GM12878 (cell line): ENCODE data around the gene NAA15. TPM values are rescaled to one million over a fixed set of nuclear protein-coding genes. Genes with fewer than 3 reads are reported as not detected.

Experiments
- ATAC-seq: fragments of 200-7000 bp; cut with Tn5 transposase; 3 replicates; pipeline ENCODE4 v1.9.1; 2020; ENCODE audit warnings: mild to moderate bottlenecking, moderate library complexity
- BruUV-seq: library from RNA; stranded (reverse); fragments of 400-500 nt; replicated peaks from 2 replicates; lab custom pipeline; 2021; lab: Mats Ljungman, UMichigan
- CTCF ChIA-PET: fragments of 300-600 bp; sonication (Branson Sonifier 250); formaldehyde crosslinking; extraction: SDS; loops from one replicate; lab custom pipeline; 2021; ENCODE audit warnings: inconsistent platforms; lab: Yijun Ruan, JAX
- POLR2A ChIA-PET: fragments of 350-600 bp; formaldehyde crosslinking; extraction: SDS; loops from one replicate; lab custom pipeline; 2021; ENCODE audit warnings: inconsistent platforms; lab: Charles Lee
- RAD21 ChIA-PET: fragments of 300-600 bp; sonication (Branson Sonifier 250); formaldehyde crosslinking; loops from one replicate; lab custom pipeline; 2023; ENCODE audit warnings: antibody characterized with exemption; ENCODE audit not compliant: unreplicated experiment; lab: Charles Lee
- SMC1A ChIA-PET: fragments of 300-600 bp; sonication (Branson Sonifier 250); formaldehyde crosslinking; loops from one replicate; lab custom pipeline; 2023; ENCODE audit not compliant: unreplicated experiment, uncharacterized antibody; lab: Charles Lee
- DNase-seq: peaks from one replicate; pipeline ENCODE4 v3.0.0-alpha.2; 2011; ENCODE audit warnings: low read depth, low spot score
- FAIRE-seq: peaks from 3 replicates; lab custom pipeline; 2011; peaks lifted over from hg19 to GRCh38; lab: Jason Lieb, UNC
- H2AFZ ChIP-seq: 2 replicates; pipeline ENCODE4 v1.6.0; 2011; ENCODE audit warnings: low read depth, low read length, control low read depth; ENCODE audit not compliant: control insufficient read depth
- H3K27ac ChIP-seq: 2 replicates; pipeline ENCODE4 v1.5.1; 2011; ENCODE audit warnings: control low read depth; ENCODE audit not compliant: control insufficient read depth, insufficient read depth
- H3K27me3 ChIP-seq, 2 experiments: replicated peaks in 1 of 2; 2 replicates each; pipeline versions ENCODE4 v1.6.0 to v1.6.1; 2011; ENCODE audit warnings: low read length in 1 of 2; ENCODE audit not compliant: control insufficient read depth in 2 of 2, insufficient read depth in 2 of 2
- H3K36me3 ChIP-seq, 2 experiments: 2 replicates each; pipeline ENCODE4 v1.5.1; 2011; ENCODE audit warnings: low read length in 1 of 2; ENCODE audit not compliant: control insufficient read depth in 2 of 2, insufficient read depth in 2 of 2
- H3K4me1 ChIP-seq: 2 replicates; pipeline ENCODE4 v1.6.1; 2011; ENCODE audit warnings: mild to moderate bottlenecking, low read length, moderate library complexity, mixed read lengths; ENCODE audit not compliant: control insufficient read depth, insufficient read depth
- H3K4me2 ChIP-seq: 2 replicates; pipeline ENCODE4 v1.6.0; 2011; ENCODE audit warnings: control low read depth; ENCODE audit not compliant: control insufficient read depth, insufficient read depth
- H3K4me3 ChIP-seq: fragments of 200-600 bp; sonication (generic); 2 replicates; pipeline ENCODE4 v1.5.1; 2016
- H3K79me2 ChIP-seq: 2 replicates; pipeline ENCODE4 v1.6.0; 2011; ENCODE audit warnings: low read length; ENCODE audit not compliant: control insufficient read depth, insufficient read depth
- H3K9ac ChIP-seq: 2 replicates; pipeline ENCODE4 v1.8.0; 2011; ENCODE audit warnings: low read length, control low read depth, mixed read lengths; ENCODE audit not compliant: control insufficient read depth, insufficient read depth
- H3K9me3 ChIP-seq: replicated peaks from 3 replicates; pipeline ENCODE4 v1.5.1; 2011; ENCODE audit warnings: mild to moderate bottlenecking, low read length; ENCODE audit not compliant: control insufficient read depth, insufficient read depth
- H4K20me1 ChIP-seq: 2 replicates; pipeline ENCODE4 v1.6.0; 2011; ENCODE audit not compliant: control insufficient read depth, insufficient read depth
- ATF7 ChIP-seq: fragments of 450-650 bp; IDR thresholded peaks from 2 replicates; pipeline ENCODE4 v1.6.1; 2016; ENCODE audit warnings: low read depth, mild to moderate bottlenecking
- CBFB ChIP-seq: IDR thresholded peaks from 2 replicates; pipeline ENCODE4 v1.6.1; 2016; ENCODE audit warnings: antibody characterized with exemption, low read depth
- CREB1 ChIP-seq: IDR thresholded peaks from 2 replicates; pipeline ENCODE4 v1.6.1; 2012; ENCODE audit warnings: low read depth, mild to moderate bottlenecking, inconsistent platforms
- EGR1 ChIP-seq, 2 experiments: IDR thresholded peaks; 1 replicate in 1 of 2; 2 replicates in 1 of 2; pipeline ENCODE4 v1.6.1; 2011 to 2012; ENCODE audit warnings: low read depth in 2 of 2, low read length in 2 of 2, borderline replicate concordance in 1 of 2, mild to moderate bottlenecking in 1 of 2, moderate library complexity in 1 of 2
- EZH2 ChIP-seq: IDR thresholded peaks from 2 replicates; pipeline ENCODE4 v1.6.1; 2012; ENCODE audit warnings: low read depth, mild to moderate bottlenecking, control low read depth, inconsistent platforms, low read length, borderline replicate concordance; ENCODE audit not compliant: control insufficient read depth
- HDAC2 ChIP-seq: fragments of 200-600 bp; sonication (generic); IDR thresholded peaks from 2 replicates; pipeline ENCODE4 v1.6.1; 2017
- PBX3 ChIP-seq: IDR thresholded peaks from 2 replicates; pipeline ENCODE4 v1.6.1; 2011; ENCODE audit warnings: mild to moderate bottlenecking, low read depth, low read length, moderate library complexity; ENCODE audit not compliant: insufficient replicate concordance
- POLR2A ChIP-seq: IDR thresholded peaks from 2 replicates; pipeline ENCODE4 v1.6.1; 2011; ENCODE audit warnings: low read depth, mild to moderate bottlenecking, low read length
- POLR2AphosphoS5 ChIP-seq: IDR thresholded peaks from 2 replicates; pipeline ENCODE4 v1.6.1; 2011; ENCODE audit warnings: mild to moderate bottlenecking, low read length, inconsistent platforms
- RELB ChIP-seq: fragments of 450-650 bp; IDR thresholded peaks from 2 replicates; pipeline ENCODE4 v1.6.1; 2017; ENCODE audit warnings: low read depth, mild to moderate bottlenecking, moderate library complexity
- SP1 ChIP-seq: IDR thresholded peaks from one replicate; pipeline ENCODE4 v1.6.1; 2011; ENCODE audit warnings: low read depth, low read length
- ZNF384 ChIP-seq: IDR thresholded peaks from 2 replicates; pipeline ENCODE4 v1.6.1; 2012; ENCODE audit warnings: low read depth, mild to moderate bottlenecking, low read length, improper control_type of control experiment, borderline replicate concordance
- WGBS: methylation state at CpG from one replicate; pipeline ENCODE4 v1.1.6; 2016; ENCODE audit warnings: low lambda C conversion rate; ENCODE audit not compliant: insufficient replicate concordance, insufficient coverage; ENCODE audit errors: missing lambda C conversion rate; 5-methylcytosine and 5-hydroxymethylcytosine counted together
- in situ Hi-C: fragments of 300-500 bp; cut with MboI; formaldehyde crosslinking; loops from 9 replicates; pipeline ENCODE4 v1.14.3; 2018; ENCODE audit warnings: mixed read lengths
- intact Hi-C: fragments of 100-400 bp; cut with micrococcal nuclease; formaldehyde crosslinking; loops from one replicate; pipeline ENCODE4 v1.14.2; 2022; ENCODE audit not compliant: unreplicated experiment
- polyA plus RNA-seq, 11 experiments: library from polyadenylated mRNA; depleted of rRNA in 4 of 11; unstranded in 6 of 11; stranded (reverse) in 5 of 11; fragments of >200 nt; fragmentation: Nextera tagmentation in 4 of 11; fragmentation: Illumina TruSeq in 1 of 11; extraction: Ambion mirVana in 4 of 11; extraction: Trizol in 1 of 11; gene quantifications; 1 replicate in 1 of 11; 2 replicates in 10 of 11; pipeline versions ENCODE4 v1.2.1 to v1.2.3, GENCODE V29; 2011 to 2016; ENCODE audit warnings: inconsistent platforms in 2 of 11, missing spikeins in 2 of 11, low read depth in 1 of 11
- total RNA-seq, 4 experiments: library from RNA; depleted of rRNA in 3 of 4; stranded (reverse); fragments of >200 nt in 3 of 4; fragmentation: Illumina TruSeq in 1 of 4; extraction: Trizol in 1 of 4; gene quantifications; 2 replicates each; pipeline versions ENCODE4 v1.2.1 to v1.2.3, GENCODE V29; 2013 to 2021

Gene NAA15
- total and polyA plus RNA-seq, 10 of the 15 experiments (the other 5 are each of a cell fraction or from before 2014, with no cell fraction given): 24.3 to 93.1 (median 51.9) TPM

GRCh38 chr4:139333046-139333445 lies 31.7 kb downstream of the NAA15 start:
- no peaks in the 10 kb centered on the region for H4K20me1 ChIP-seq
- DNase-seq: no peak
- SMC1A ChIA-PET: interaction anchor here (1.2 to 1.5 kb wide), 2 partner anchors 40 to 57 kb away, joined by 3 read pairs; no protein-coding TSS in a partner anchor
- RAD21 ChIA-PET: no interaction called here
- in situ Hi-C loops: no loop called here
- no peak overlapping the region for H3K4me3 ChIP-seq
- 73% methylated on average over 2 of the region's 2 CpGs for WGBS
- no peak overlapping the region for H3K27ac ChIP-seq
- no peak overlapping the region for H3K9ac ChIP-seq
- H3K4me1 ChIP-seq: peaks cover 12% of the 10 kb centered on the region; the same call in 1 of the 2 replicates
- CTCF ChIA-PET: interaction anchor here (1.7 kb wide), 1 partner anchor 9 kb away, joined by 5 read pairs; no protein-coding TSS in a partner anchor
- no peak for ATAC-seq
- TF ChIP-seq EZH2 (no peak), ATF7 (no peak), PBX3 (no peak), SP1 (no peak), CREB1 (no peak), CBFB (no peak), HDAC2 (no peak), ZNF384 (no peak), POLR2AphosphoS5 (no peak), POLR2A (no peak), RELB (no peak), EGR1 (IDR thresholded peaks at IDR 0.05; ENCODE audit: borderline replicate concordance in 1 of 2, low read depth in 2 of 2, low read length in 2 of 2) (no peak)
- TF ChIP-seq, all 136 proteins: peak for 0
- POLR2A ChIA-PET: no interaction called here
- Histone ChIP-seq H3K79me2 (peaks cover 56% of the 10 kb centered on the region), H2AFZ (no peak overlapping the region), H3K9me3 (peaks cover 1% of the 10 kb centered on the region; the same call in 1 of the 3 replicates), H3K36me3 (peaks cover 4 to 6% of the 10 kb centered on the region in 2 experiments), H3K4me2 (no peak overlapping the region), H3K27me3 (no peaks in the 10 kb centered on the region)
- FAIRE-seq: no peak
- intact Hi-C loops: no loop called here
- no TSS peak for BruUV-seq
